ENCODE results near the gene TRERF1. TPM values are rescaled to one million over a fixed set of nuclear protein-coding genes. Genes with fewer than 3 reads are reported as not detected.

Gene TRERF1
- total RNA-seq, 4 donors from 2014 or later: 14.7 to 22.0 (median 19.0) TPM

DNA sequence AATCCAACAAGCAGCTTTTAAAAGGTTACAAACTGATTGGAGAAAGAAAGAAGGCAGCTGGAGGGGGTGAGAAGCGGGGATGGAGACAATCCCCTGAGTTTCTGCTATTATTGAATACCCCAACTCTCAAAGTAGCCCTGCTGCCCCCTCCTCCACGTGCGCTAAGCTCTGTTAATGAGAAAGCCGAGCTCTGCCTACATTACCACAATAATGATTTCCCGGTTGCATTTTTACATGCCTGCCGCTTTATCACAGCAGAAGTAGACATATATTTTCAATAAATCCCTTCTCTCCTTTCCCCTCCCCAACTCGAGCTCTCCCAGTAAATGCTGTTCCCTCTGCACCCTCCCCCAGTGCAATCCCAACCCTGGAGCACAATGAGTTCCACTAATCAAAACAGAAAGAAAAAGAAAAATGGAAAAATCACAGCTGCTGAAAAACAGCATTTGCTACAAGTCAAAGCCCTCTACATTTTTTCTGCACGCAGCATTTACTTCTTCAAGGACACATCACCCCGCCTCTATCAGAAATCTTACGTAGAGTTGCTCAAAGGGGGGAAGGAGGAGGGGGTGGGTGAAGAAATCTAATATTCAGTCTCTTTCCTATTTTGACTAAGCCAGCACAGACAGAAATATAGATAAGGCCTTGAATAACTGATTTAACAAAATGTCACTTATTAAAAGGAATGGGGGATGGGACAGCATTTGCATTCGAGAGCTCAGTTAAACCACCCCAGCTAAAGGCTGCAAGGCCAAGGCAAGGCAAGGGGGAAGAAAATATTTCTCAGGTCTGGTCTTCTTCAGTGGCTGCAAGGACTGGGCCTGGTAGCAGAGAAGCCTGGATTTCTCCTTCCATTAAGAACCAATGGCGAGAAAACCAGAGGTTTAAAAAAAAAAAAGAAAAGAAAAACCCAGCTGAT lies 10.7 kb downstream of the TRERF1 start:
- no peak overlapping the region for H3K4me3 ChIP-seq
- peaks cover 35% of the 10 kb centered on the region for H3K4me1 ChIP-seq
- 54% methylated on average over 12 of the region's 12 CpGs for WGBS
- no peaks in the 10 kb centered on the region for H3K27me3 ChIP-seq
- no peaks in the 10 kb centered on the region for H3K9me3 ChIP-seq
- peak in 1 of 2 donors; percentile 18 for DNase-seq (ENCODE audit: low spot score in 2 of 2)
- H3K27ac ChIP-seq: peak overlapping the region; percentile 53
- H3K36me3 ChIP-seq: no peaks in the 10 kb centered on the region
- TF ChIP-seq POLR2A (IDR thresholded peaks at IDR 0.05): no peak
- no peak for TF ChIP-seq CTCF (IDR thresholded peaks at IDR 0.05)
- no peak for TF ChIP-seq POLR2AphosphoS5 (IDR thresholded peaks at IDR 0.05)
- TF ChIP-seq EP300 (IDR thresholded peaks at IDR 0.05): no peak

DNA sequence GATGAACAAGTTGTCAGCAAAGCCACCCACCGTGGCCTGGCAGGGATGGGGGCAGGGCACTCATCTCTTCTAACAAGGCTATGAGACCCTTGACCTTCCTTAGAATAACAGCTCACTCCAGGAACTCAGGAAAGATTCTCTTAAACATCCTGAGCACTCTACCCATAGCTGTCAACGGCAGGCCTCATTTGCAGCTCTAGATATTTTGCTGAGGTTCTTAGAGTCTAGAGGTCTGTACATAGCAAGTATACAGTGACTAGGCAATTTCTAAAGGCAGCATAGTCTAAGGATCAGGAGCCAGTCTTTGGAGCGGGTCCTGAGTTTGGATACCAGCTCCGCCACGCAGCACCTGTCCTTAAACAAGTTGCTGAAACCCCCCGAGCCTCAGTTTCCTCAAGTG lies 11.7 kb downstream of the TRERF1 start:
- H3K9me3 ChIP-seq: no peaks in the 10 kb centered on the region
- WGBS: 75% methylated on average over 6 of the region's 6 CpGs
- peaks cover 35% of the 10 kb centered on the region for H3K4me1 ChIP-seq
- DNase-seq (ENCODE audit: low spot score in 2 of 2): peak in 1 of 2 donors; percentile 20
- no peak overlapping the region for H3K4me3 ChIP-seq
- no peaks in the 10 kb centered on the region for H3K36me3 ChIP-seq
- H3K27ac ChIP-seq: no peak overlapping the region
- H3K27me3 ChIP-seq: no peaks in the 10 kb centered on the region
- TF ChIP-seq EP300 (IDR thresholded peaks at IDR 0.05): no peak
- no peak for TF ChIP-seq POLR2A (IDR thresholded peaks at IDR 0.05)
- no peak for TF ChIP-seq CTCF (IDR thresholded peaks at IDR 0.05)
- TF ChIP-seq POLR2AphosphoS5 (IDR thresholded peaks at IDR 0.05): no peak

GRCh38 chr6:42436825-42437224 lies 14.9 kb downstream of the TRERF1 start:
- Histone ChIP-seq H3K4me3 (no peak overlapping the region), H3K27ac (no peak overlapping the region), H3K27me3 (no peaks in the 10 kb centered on the region), H3K9me3 (no peaks in the 10 kb centered on the region), H3K4me1 (peaks cover 12% of the 10 kb centered on the region), H3K36me3 (no peaks in the 10 kb centered on the region)
- WGBS: 89% methylated on average over 2 of the region's 2 CpGs
- no peak for TF ChIP-seq POLR2A (IDR thresholded peaks at IDR 0.05)
- TF ChIP-seq EP300 (IDR thresholded peaks at IDR 0.05): no peak
- TF ChIP-seq POLR2AphosphoS5 (IDR thresholded peaks at IDR 0.05): no peak
- DNase-seq (ENCODE audit: low spot score in 2 of 2): no peak

DNA sequence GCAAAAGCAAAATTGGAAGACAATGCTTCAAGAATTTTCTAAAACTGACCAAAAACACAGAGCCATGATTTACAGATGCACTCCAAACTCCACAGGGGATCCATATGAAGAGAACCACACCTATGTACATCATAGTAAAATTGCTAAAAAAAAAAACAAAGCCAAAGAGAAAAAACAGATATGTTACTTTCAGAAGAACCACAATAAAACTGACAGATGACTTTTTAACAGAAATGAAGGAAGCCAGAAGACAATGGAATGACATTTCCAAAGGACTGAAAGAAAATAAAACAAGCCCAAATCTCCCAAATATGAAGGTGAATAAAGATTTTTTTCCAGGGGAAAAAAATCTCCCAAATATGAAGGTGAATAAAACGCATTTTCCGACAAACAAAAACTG lies 17.5 kb downstream of the TRERF1 start:
- Histone ChIP-seq H3K9me3 (no peaks in the 10 kb centered on the region), H3K4me1 (peaks cover 6% of the 10 kb centered on the region), H3K4me3 (no peak overlapping the region), H3K27me3 (no peaks in the 10 kb centered on the region), H3K27ac (no peak overlapping the region), H3K36me3 (peaks cover 3% of the 10 kb centered on the region)
- no peak for TF ChIP-seq CTCF (IDR thresholded peaks at IDR 0.05)
- no peak for DNase-seq (ENCODE audit: low spot score in 2 of 2)
- WGBS: 100% methylated on average over 2 of the region's 2 CpGs

DNA sequence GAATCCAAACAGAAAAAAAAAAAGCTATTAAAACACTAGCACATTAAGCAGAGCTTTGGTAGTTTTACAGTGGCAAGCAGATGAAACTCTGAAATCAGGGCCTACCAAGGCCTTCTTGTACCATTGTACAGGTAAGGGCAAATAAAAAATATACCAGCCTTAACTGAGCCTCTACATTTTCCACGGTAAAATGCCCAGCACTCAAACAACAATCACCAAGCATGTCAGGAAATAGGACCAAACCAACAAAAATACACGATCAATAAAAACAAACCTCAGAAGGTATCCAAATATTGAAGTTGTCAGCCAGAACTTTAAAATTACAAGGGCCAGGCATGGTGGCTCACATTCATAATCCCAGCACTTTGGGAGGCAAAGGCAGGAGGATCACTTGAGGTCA lies 18.3 kb downstream of the TRERF1 start:
- TF ChIP-seq POLR2AphosphoS5 (IDR thresholded peaks at IDR 0.05) (no peak), CTCF (IDR thresholded peaks at IDR 0.05) (no peak), POLR2A (IDR thresholded peaks at IDR 0.05) (no peak), EP300 (IDR thresholded peaks at IDR 0.05) (no peak)
- Histone ChIP-seq H3K36me3 (peaks cover 3% of the 10 kb centered on the region), H3K4me1 (peaks cover 15% of the 10 kb centered on the region)

More for the DNA sequence above, 18.3 kb downstream of the TRERF1 start:
- WGBS: 95% methylated on average over 2 of the region's 2 CpGs
- no peak for DNase-seq (ENCODE audit: low spot score in 2 of 2)
- no peak overlapping the region for H3K4me3 ChIP-seq
- no peaks in the 10 kb centered on the region for H3K27me3 ChIP-seq
- no peak overlapping the region for H3K27ac ChIP-seq
- H3K9me3 ChIP-seq: no peaks in the 10 kb centered on the region

All from suprapubic skin (tissue), 4 donors.